Measurements from ENCODE around the gene COL19A1.
"Not testable (repeated sequence)": the region's sequence is repeated elsewhere in the genome, so short reads cannot be mapped to it uniquely, and the experiment has no call there.

The COL19A1 gene

DNA sequence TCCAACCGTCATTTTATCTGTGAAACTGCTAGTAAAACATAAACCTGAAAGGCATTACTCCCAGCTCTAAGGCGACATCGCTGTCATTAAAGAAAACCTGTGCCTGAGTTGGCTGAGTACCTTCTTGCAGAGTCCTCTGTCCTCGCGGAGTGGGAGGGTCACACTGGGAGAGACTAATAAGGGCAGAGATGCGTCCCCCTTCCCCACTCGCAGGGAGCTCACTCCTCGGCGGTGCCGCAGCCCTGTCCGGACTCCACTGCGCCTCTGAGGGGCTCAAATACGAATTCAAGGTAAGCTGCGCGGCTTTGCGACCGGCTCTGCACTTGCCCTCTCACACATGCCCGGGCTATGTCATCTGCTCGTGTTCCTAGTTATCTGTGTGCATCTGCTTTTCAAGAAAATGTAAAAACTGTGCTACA, at the start of gene COL19A1:
Gene COL19A1, plus strand, starts transcription at position 206 of the 419 bp plus-strand sequence. CDS start 13,012 bp downstream, outside the sequence.
- no peak for DNase-seq

DNA sequence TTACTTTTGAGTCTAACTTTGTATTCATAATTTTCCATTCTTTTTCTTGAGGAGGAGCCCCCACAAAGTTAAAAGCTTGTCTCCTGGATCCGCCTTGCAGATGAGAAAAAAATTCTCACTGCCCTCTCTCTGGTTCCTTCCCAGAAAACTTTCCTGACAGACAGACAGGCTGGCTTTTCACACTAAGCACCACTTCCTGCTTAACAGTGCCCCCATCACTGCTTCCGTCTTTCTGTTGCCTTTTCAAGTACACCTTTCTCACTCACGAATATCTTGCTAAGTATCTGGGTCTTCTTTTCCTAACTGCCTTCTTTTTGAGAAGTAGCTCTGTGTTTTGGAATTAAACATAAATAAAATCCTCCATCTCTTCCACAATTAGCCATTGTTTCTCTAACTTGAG, 49.8 kb upstream of the COL19A1 start:
- no peak for DNase-seq

DNA sequence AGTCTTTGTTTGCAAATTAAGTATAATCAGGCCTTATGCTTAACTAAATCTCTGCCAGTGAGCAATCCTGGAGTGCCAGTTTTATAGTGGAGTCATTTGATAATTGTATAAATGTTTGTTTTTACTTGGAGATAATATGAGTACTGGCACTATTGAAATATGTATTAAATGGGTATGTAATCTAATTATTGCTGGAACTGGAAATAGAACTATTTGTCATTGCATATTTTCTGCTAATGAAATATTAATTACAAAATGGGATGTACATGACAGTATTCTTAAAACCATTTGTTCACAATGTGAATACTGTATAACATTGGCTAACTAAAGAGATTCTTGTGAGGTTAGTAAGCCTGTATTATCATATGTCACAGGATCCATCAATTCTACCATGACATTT, 49.0 kb upstream of the COL19A1 start:
- no peak for DNase-seq

- DNase-seq = no peak
Observed at GRCh38 chr6:69818223-69818930, 48.0 kb upstream of the COL19A1 start.

DNA sequence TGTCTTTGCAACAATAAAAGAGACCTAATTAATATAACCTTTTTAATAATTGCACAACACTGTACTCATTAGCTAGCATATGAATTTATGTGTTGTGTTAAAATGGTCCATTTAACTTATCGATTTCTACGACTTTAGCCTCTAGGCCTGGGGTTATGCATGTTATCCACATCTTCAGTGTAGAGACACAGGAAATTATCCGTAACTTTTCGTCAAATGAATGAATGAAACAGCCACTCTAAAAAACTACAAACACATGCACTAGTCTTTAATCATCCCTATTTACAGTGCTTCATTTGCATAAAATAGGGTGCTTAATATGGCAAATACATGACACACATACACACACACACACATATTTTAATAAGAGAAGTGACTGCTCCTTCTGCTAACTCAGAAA, 47.2 kb upstream of the COL19A1 start:
- no peak for DNase-seq

- DNase-seq = no peak
Observed at GRCh38 chr6:69820018-69820417, 46.3 kb upstream of the COL19A1 start.

- DNase-seq = no peak
Observed at GRCh38 chr6:69820438-69820837, 45.9 kb upstream of the COL19A1 start.

DNA sequence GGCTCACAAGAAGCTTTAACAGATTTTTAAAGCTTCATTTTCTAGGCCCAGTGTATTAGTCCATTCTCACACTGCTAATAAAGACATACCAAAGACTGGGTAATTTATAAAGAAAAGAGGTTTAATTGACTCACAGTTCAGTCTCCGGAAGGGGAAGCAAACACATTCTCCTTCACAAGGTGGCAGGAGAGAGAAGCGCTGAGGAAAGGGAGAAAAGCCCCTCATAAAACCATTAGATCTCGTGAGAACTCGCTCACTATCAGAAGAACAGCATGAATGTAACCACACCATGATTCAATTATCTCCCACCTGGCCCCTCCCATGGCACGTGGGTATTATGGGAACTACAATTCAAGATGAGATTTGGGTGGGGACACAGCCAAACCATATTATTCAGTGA, 42.0 kb upstream of the COL19A1 start:
- DNase-seq = not testable (repeated sequence)

DNA sequence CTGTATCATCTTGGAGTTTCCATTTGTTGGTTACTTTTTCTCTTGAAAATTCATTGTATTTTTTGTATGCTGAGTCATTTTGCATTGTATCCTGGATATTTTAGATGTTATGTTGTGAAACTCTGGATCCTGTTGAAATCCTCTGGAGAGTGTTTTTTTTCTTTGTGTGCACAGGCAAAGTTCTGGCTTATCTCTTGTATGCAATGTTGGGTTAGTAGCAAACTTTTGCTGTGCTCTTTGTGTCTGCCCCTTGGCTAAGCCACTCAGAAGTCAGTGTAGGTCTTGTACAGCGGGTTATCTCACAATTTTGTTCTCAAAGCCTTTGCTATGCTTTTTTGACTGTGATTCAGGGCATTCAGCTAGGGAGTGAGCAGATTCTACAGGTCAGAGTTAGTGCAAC, 40.5 kb upstream of the COL19A1 start:
- DNase-seq = no peak

DNA sequence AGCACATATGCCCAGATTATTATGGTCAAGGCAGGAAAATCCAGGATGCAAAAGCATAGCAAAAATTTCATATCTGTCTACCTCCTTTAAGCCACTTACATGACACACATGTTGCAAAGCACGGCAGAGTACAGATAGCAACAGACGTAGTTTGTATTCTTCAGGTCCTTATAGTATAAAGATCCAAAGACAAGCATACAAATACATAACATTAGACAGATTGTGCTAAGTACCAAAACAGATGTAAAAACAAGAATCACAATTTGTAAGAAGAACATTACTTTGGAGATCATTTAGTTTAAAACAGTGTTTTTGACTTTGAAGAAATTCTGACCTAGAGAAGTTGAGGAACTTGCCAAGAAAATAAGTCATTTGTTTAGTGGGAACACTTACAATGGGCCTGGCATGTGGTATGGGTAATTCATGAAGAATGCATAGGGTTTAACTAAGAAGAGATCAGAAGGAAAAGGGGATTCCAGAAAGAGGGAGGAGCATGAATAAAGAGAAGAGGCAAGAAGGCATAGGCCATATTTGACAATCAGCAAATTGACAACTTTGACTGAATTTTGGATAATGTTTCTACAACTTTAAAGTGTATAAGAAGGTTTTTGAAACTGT, 39.0 kb upstream of the COL19A1 start:
- no peak for DNase-seq

DNA sequence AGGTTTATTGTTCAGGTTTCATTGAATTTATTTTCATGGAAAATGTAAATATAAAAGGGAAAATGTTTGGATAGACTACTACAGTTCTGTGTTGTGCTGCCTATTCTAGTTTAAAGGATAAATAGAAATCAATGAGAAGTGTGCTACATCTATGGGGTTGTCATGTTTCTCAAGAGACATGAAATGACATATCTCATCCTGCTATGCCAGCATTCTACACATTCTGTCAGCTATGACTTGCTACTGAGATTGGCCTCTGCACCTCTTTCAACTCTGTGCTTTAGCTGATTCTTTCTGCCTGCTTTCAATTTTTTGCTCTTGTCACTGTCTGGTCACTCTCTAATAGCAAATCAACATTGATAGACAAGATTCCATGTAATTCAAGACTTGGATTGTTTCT, 33.8 kb upstream of the COL19A1 start:
- no peak for DNase-seq

- peak; percentile 32 for DNase-seq
Observed at GRCh38 chr6:69835414-69836179, 30.8 kb upstream of the COL19A1 start.

GRCh38 chr6:69841862-69842261, 24.5 kb upstream of the COL19A1 start:
- no peak for DNase-seq

DNA sequence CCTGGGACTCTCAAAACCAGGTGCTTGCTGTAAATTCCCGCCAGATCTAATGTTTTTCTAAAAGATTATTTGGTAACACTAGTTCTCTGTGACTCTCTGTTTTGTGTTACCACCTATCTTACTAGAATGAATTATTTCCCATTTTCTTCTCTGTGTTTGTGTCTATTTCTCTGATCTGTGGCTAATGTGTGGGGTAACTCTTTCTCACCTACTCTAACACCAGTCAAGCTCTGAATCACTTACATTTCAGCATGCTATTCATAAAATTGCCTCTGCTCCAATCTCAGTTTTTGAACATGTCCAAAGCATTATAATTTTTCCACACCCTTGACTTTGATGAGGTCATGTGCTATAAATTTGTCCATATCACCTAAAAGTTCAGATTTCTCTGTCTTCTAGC, 23.2 kb upstream of the COL19A1 start:
- no peak for DNase-seq

DNA sequence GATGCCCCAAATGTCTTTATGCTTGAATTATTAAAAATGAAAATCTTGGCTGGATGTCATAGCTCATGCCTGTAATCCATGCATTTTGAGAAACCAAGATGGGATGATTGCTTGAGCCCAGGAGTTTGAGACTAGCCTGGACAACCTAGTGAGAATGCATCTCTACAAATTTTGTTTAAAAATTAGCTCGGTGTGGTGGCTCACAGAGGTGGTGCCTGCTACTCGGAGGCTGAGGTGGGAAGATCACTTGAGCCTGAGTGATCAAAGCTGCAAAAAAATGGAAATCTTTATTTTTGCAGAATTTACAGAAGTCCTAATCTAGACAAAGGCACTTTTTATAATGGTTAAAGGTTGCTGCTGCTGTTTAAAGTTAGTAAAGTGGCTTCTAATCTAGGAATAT, 20.0 kb upstream of the COL19A1 start:
- DNase-seq = no peak

- no peak for DNase-seq
Observed at GRCh38 chr6:69846770-69847491, 19.4 kb upstream of the COL19A1 start.

- no peak for DNase-seq
Observed at GRCh38 chr6:69847492-69847788, 18.9 kb upstream of the COL19A1 start.

GRCh38 chr6:69848552-69848951, 17.8 kb upstream of the COL19A1 start:
- no peak for DNase-seq

GRCh38 chr6:69852706-69853105, 13.7 kb upstream of the COL19A1 start:
- no peak for DNase-seq

- DNase-seq = no peak
Observed at GRCh38 chr6:69861986-69862385, 4.4 kb upstream of the COL19A1 start.

- no peak for DNase-seq
Observed at GRCh38 chr6:69863766-69864165, 2.6 kb upstream of the COL19A1 start.

GRCh38 chr6:69865126-69865525, 1.2 kb upstream of the COL19A1 start:
- no peak for DNase-seq

DNA sequence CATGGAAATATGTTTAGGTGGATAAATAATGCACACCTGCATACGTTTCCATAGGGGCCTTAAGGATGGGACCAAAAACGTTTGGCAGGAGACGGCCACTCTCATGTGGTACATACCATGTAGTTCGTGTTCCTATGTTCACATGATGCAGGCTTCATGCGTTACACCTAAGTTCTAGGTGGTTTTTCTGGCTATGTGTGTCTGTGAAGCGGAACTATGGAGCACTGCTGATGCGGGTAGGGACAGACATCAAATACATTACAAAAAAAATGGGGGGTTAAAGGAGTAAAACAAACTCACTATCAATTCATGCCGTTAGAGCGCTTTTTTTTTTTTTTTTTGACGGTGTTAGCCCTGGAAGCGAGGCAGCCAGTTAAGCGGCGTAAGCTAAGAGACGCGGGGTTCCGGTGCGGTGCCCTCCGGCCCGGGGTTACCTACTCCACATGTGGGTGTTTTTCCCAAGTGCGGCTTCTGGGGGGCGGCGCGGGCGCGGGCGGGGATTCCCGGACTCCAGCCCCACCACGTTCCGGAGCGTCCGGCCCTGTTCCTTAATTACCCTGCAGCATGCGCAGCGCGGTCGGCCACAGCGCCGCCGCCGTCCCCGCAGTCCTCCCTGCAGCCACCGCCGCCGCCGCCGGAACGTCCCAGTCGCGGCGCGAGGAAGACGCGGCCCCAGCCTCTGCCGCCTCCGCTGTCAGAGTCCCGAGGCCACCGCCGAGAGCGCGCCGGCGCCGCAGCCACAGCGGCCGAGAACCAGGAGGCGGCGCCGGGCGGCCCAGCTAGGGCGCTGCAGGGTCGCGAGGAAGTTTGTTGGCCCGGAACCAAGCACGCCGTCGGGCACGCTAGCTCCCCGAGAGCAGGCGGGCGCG, 648 bp downstream of the COL19A1 start:
- DNase-seq = no peak
